DND-41 (cell line): ENCODE data around the gene GLIPR2.
A peak's percentile ranks its signal among the peaks of the same experiment; 100 is the strongest.

Experiments
- ATAC-seq: fragments of 200-7000 bp; cut with Tn5 transposase; 3 replicates; pipeline ENCODE4 v1.9.1; 2021; ENCODE audit warnings: low read depth; ENCODE audit not compliant: insufficient read depth
- DNase-seq: peaks from one replicate; pipeline ENCODE4 v3.0.0-alpha.2; 2020
- H2AFZ ChIP-seq: 2 replicates; pipeline ENCODE4 v1.6.0; 2012; ENCODE audit warnings: low read depth, low read length
- H3K27ac ChIP-seq: 2 replicates; pipeline ENCODE4 v1.5.1; 2012; ENCODE audit warnings: low read length, inconsistent platforms
- H3K27me3 ChIP-seq: fragments of 200-600 bp; sonication (generic); 2 replicates; pipeline ENCODE4 v1.6.0; 2012; ENCODE audit warnings: low read length, mild to moderate bottlenecking, inconsistent platforms; ENCODE audit not compliant: insufficient read depth, poor library complexity
- H3K36me3 ChIP-seq: 2 replicates; pipeline ENCODE4 v1.5.1; 2012; ENCODE audit warnings: low read length, inconsistent platforms; ENCODE audit not compliant: insufficient read depth
- H3K4me1 ChIP-seq: 2 replicates; pipeline ENCODE4 v1.5.1; 2012; ENCODE audit warnings: mild to moderate bottlenecking, low read length; ENCODE audit not compliant: insufficient read depth
- H3K4me2 ChIP-seq: 2 replicates; pipeline ENCODE4 v1.6.0; 2012; ENCODE audit warnings: mild to moderate bottlenecking, moderate library complexity, low read length, inconsistent platforms; ENCODE audit not compliant: insufficient read depth
- H3K4me3 ChIP-seq, 2 experiments: fragments of 200-600 bp in 1 of 2; shearing (Covaris generic) in 1 of 2; 2 replicates each; pipeline ENCODE4 v1.5.1; 2012 to 2016; ENCODE audit warnings: inconsistent platforms in 2 of 2, low read length in 2 of 2, mild to moderate bottlenecking in 2 of 2, low read depth in 1 of 2, moderate library complexity in 1 of 2
- H3K79me2 ChIP-seq: 2 replicates; pipeline ENCODE4 v1.6.0; 2012; ENCODE audit warnings: low read length, inconsistent platforms; ENCODE audit not compliant: insufficient read depth
- H3K9ac ChIP-seq: 2 replicates; pipeline ENCODE4 v1.6.0; 2012; ENCODE audit warnings: low read depth, mild to moderate bottlenecking, inconsistent platforms, low read length, moderate library complexity
- H3K9me3 ChIP-seq: 2 replicates; pipeline ENCODE4 v1.5.1; 2012; ENCODE audit warnings: low read length, moderate library complexity, mild to moderate bottlenecking, inconsistent platforms; ENCODE audit not compliant: insufficient read depth, severe bottlenecking
- H4K20me1 ChIP-seq: 2 replicates; pipeline ENCODE4 v1.6.0; 2012; ENCODE audit warnings: low read length; ENCODE audit not compliant: insufficient read depth
- CTCF ChIP-seq: IDR thresholded peaks from 2 replicates; pipeline ENCODE4 v1.5.1; 2012; ENCODE audit warnings: borderline replicate concordance, low read length, moderate library complexity, mild to moderate bottlenecking; ENCODE audit not compliant: poor library complexity, severe bottlenecking; ENCODE audit errors: extremely low read depth
- EZH2 ChIP-seq: IDR thresholded peaks from 3 replicates; pipeline ENCODE4 v1.6.1; 2012; ENCODE audit warnings: borderline replicate concordance, low read depth, mild to moderate bottlenecking, moderate library complexity, low read length, inconsistent platforms; ENCODE audit not compliant: severe bottlenecking

Gene GLIPR2

GRCh38 chr9:36151316-36152210 lies 15.0 kb downstream of the GLIPR2 start:
- H3K79me2 ChIP-seq: no peaks in the 10 kb centered on the region
- H2AFZ ChIP-seq: peak overlapping the region; percentile 73; the same call in 1 of the 2 replicates
- H3K4me2 ChIP-seq: peak overlapping the region; percentile 61
- no peaks in the 10 kb centered on the region for H4K20me1 ChIP-seq
- H3K4me1 ChIP-seq: peaks cover 27% of the 10 kb centered on the region
- peak overlapping the region; percentile 89 for H3K27ac ChIP-seq
- H3K36me3 ChIP-seq: no peaks in the 10 kb centered on the region
- ATAC-seq: peak; percentile 98
- peak; percentile 92 for DNase-seq
- no peak for TF ChIP-seq CTCF
- no peak for TF ChIP-seq EZH2
- peak overlapping the region; percentile 47 for H3K9ac ChIP-seq
- H3K4me3 ChIP-seq: peak overlapping the region in 1 of 2 experiments; percentile 48; a peak in 2 of 4 replicates
- peaks cover 3% of the 10 kb centered on the region for H3K9me3 ChIP-seq
- H3K27me3 ChIP-seq: no peaks in the 10 kb centered on the region

DNA sequence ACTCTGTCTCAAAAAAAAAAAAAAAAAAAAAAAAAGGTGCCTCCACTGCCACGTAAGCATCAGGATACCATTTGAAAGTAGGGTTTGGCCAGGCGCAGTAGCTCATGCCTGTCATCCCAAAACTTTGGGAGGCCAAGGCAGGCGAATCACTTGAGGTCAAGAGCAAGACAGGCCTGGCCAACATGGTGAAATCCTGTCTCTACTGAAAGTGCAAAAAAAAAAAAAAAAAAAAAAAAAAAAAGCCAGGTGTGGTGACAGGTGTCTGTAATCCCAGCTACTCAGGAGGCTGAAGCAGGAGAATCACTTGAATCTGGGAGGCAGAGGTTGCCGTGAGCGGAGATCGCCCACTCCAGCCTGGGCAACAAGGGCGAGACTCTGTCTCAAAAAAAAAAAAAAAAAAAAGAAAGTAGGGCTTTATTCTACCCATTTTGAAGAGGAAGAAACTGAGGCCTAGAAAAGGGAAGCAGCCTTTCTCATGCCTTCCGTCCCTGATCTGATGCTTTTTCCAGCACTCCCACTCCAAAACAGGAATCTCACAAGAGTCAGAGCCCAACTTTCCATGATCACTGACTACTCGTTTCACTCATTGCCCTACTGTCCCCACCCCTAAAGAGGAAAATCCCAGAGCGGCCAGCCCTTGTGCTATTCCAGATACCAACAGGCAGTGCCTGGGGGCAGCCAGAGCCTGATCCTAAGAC lies 16.4 kb downstream of the GLIPR2 start:
- ATAC-seq: no peak
- no peak for DNase-seq
- H3K4me1 ChIP-seq: peaks cover 27% of the 10 kb centered on the region
- H3K9me3 ChIP-seq: peaks cover 5% of the 10 kb centered on the region
- no peak overlapping the region for H2AFZ ChIP-seq
- H3K27ac ChIP-seq: 0 out of 2 replicates have a peak overlapping the region, but pooled peaks have one; percentile 22
- H3K79me2 ChIP-seq: no peaks in the 10 kb centered on the region
- TF ChIP-seq EZH2 (no peak), CTCF (no peak)
- no peak overlapping the region for H3K9ac ChIP-seq
- H4K20me1 ChIP-seq: no peaks in the 10 kb centered on the region
- H3K27me3 ChIP-seq: no peaks in the 10 kb centered on the region
- no peak overlapping the region for H3K4me2 ChIP-seq
- no peak overlapping the region for H3K4me3 ChIP-seq
- H3K36me3 ChIP-seq: no peaks in the 10 kb centered on the region

DNA sequence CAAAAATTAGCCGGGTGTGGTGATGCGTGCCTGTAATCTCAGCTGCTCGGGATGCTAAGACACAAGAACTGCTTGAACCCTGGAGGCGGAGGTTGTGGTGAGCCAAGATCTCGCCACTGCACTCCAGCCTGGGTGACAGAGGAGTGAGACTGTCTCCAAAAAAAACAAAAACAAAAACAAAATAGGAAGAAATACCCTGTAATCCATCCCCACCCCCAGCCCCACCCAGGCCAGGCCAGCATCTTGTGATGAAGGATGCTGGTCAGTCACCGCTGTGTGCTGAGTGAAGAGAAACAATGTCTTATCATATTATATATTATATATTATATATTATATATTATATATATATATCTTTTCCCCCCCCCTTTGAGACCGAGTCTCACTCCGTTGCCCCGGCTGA lies 17.2 kb downstream of the GLIPR2 start:
- Histone ChIP-seq H3K4me2 (no peak overlapping the region), H4K20me1 (no peaks in the 10 kb centered on the region), H3K36me3 (no peaks in the 10 kb centered on the region), H2AFZ (no peak overlapping the region), H3K27me3 (no peaks in the 10 kb centered on the region), H3K4me3 (no peak overlapping the region), H3K27ac (no peak overlapping the region), H3K4me1 (peaks cover 23% of the 10 kb centered on the region), H3K9me3 (peaks cover 5% of the 10 kb centered on the region), H3K79me2 (no peaks in the 10 kb centered on the region), H3K9ac (no peak overlapping the region)
- no peak for TF ChIP-seq CTCF
- TF ChIP-seq EZH2: no peak
- no peak for DNase-seq
- no peak for ATAC-seq
